Muscle layer of duodenum (tissue), 2 donors: ENCODE results near the gene SHB.
"Not testable (repeated sequence)": the region's sequence is repeated elsewhere in the genome, so short reads cannot be mapped to it uniquely, and the experiment has no call there.

ENCODE experiments used
- H3K27ac ChIP-seq: one replicate; pipeline ENCODE4 v1.7.0; 2013; ENCODE audit warnings: mild to moderate bottlenecking, low read length
- H3K27me3 ChIP-seq: one replicate; pipeline ENCODE4 v1.7.0; 2013; ENCODE audit warnings: low read depth, mild to moderate bottlenecking, control low read depth, low read length
- H3K36me3 ChIP-seq, 2 donors: one replicate each; pipeline ENCODE4 v1.7.0; 2013; ENCODE audit warnings: low read length in 2 of 2, control low read depth in 1 of 2, mild to moderate bottlenecking in 1 of 2; ENCODE audit not compliant: insufficient read depth in 2 of 2, control insufficient read depth in 1 of 2
- H3K4me1 ChIP-seq, 2 donors: one replicate each; pipeline ENCODE4 v1.7.0; 2013; ENCODE audit warnings: low read length in 2 of 2, mild to moderate bottlenecking in 2 of 2, control low read depth in 1 of 2, moderate library complexity in 1 of 2; ENCODE audit not compliant: insufficient read depth in 2 of 2, control insufficient read depth in 1 of 2
- H3K4me3 ChIP-seq, 2 donors: one replicate each; pipeline ENCODE4 v1.7.0; 2013; ENCODE audit warnings: low read length in 2 of 2, low read depth in 1 of 2, mild to moderate bottlenecking in 1 of 2
- H3K9me3 ChIP-seq, 2 donors: one replicate each; pipeline ENCODE4 v1.7.0; 2013; ENCODE audit warnings: low read length in 2 of 2, control low read depth in 1 of 2, mild to moderate bottlenecking in 1 of 2; ENCODE audit not compliant: control insufficient read depth in 1 of 2
- donor health status: healthy.

SHB gene

GRCh38 chr9:37913480-37914153 lies 155.4 kb downstream of the SHB start:
- H3K4me3 ChIP-seq = no peak overlapping the region
- no peaks in the 10 kb centered on the region for H3K4me1 ChIP-seq
- peaks cover 2 to 4% of the 10 kb centered on the region in 2 donors for H3K36me3 ChIP-seq
- H3K27me3 ChIP-seq = no peaks in the 10 kb centered on the region
- no peak overlapping the region for H3K27ac ChIP-seq
- H3K9me3 ChIP-seq = no peaks in the 10 kb centered on the region

- Histone ChIP-seq H3K36me3 (no peaks in the 10 kb centered on the region), H3K27ac (no peak overlapping the region), H3K4me1 (no peaks in the 10 kb centered on the region), H3K9me3 (no peaks in the 10 kb centered on the region), H3K4me3 (no peak overlapping the region), H3K27me3 (no peaks in the 10 kb centered on the region)
Measured at GRCh38 chr9:37911271-37911681, 157.8 kb downstream of the SHB start.

GRCh38 chr9:37910271-37910670 lies 158.8 kb downstream of the SHB start:
- Histone ChIP-seq H3K27ac (no peak overlapping the region), H3K4me1 (peaks cover 0 to under 1% of the 10 kb centered on the region in 2 donors), H3K4me3 (no peak overlapping the region), H3K9me3 (no peaks in the 10 kb centered on the region), H3K27me3 (no peaks in the 10 kb centered on the region), H3K36me3 (no peaks in the 10 kb centered on the region)

GRCh38 chr9:37909836-37910235 lies 159.2 kb downstream of the SHB start:
- H3K27ac ChIP-seq, H3K4me3 ChIP-seq, H3K36me3 ChIP-seq, H3K9me3 ChIP-seq, H3K4me1 ChIP-seq, H3K27me3 ChIP-seq: not testable (repeated sequence)

GRCh38 chr9:37909326-37909725 lies 159.7 kb downstream of the SHB start:
- no peaks in the 10 kb centered on the region for H3K27me3 ChIP-seq
- H3K27ac ChIP-seq = no peak overlapping the region
- no peaks in the 10 kb centered on the region for H3K9me3 ChIP-seq

GRCh38 chr9:37908698-37909186 lies 160.3 kb downstream of the SHB start:
- Histone ChIP-seq H3K36me3 (no peaks in the 10 kb centered on the region), H3K27ac (no peak overlapping the region), H3K4me3 (no peak overlapping the region), H3K27me3 (no peaks in the 10 kb centered on the region), H3K4me1 (peaks cover 0 to 6% of the 10 kb centered on the region in 2 donors), H3K9me3 (no peaks in the 10 kb centered on the region)

More at GRCh38 chr9:37909326-37909725, 159.7 kb downstream of the SHB start:
- Histone ChIP-seq H3K4me1 (peaks cover 0 to 6% of the 10 kb centered on the region in 2 donors), H3K4me3 (no peak overlapping the region), H3K36me3 (no peaks in the 10 kb centered on the region)

GRCh38 chr9:37908283-37908682 lies 160.7 kb downstream of the SHB start:
- Histone ChIP-seq H3K4me1 (peaks cover 0 to 8% of the 10 kb centered on the region in 2 donors), H3K36me3 (no peaks in the 10 kb centered on the region), H3K9me3 (no peaks in the 10 kb centered on the region), H3K27ac (no peak overlapping the region), H3K27me3 (no peaks in the 10 kb centered on the region), H3K4me3 (no peak overlapping the region)

- Histone ChIP-seq H3K27me3 (no peaks in the 10 kb centered on the region), H3K4me3 (no peak overlapping the region), H3K4me1 (peaks cover 0 to 22% of the 10 kb centered on the region in 2 donors), H3K36me3 (no peaks in the 10 kb centered on the region), H3K27ac (no peak overlapping the region), H3K9me3 (no peaks in the 10 kb centered on the region)
Measured at GRCh38 chr9:37906312-37907239, 162.5 kb downstream of the SHB start.

- no peak overlapping the region for H3K4me3 ChIP-seq
- H3K4me1 ChIP-seq = peaks cover 0 to 22% of the 10 kb centered on the region in 2 donors
- H3K9me3 ChIP-seq = no peaks in the 10 kb centered on the region
Measured at GRCh38 chr9:37905776-37906175, 163.3 kb downstream of the SHB start.

GRCh38 chr9:37905131-37905505 lies 163.9 kb downstream of the SHB start:
- Histone ChIP-seq H3K27me3 (no peaks in the 10 kb centered on the region), H3K36me3 (no peaks in the 10 kb centered on the region), H3K4me3 (peak overlapping the region; percentile 89 to 97), H3K4me1 (peaks cover 0 to 22% of the 10 kb centered on the region in 2 donors), H3K9me3 (no peaks in the 10 kb centered on the region), H3K27ac (no peak overlapping the region)

More at GRCh38 chr9:37905776-37906175, 163.3 kb downstream of the SHB start:
- Histone ChIP-seq H3K36me3 (no peaks in the 10 kb centered on the region), H3K27me3 (no peaks in the 10 kb centered on the region), H3K27ac (no peak overlapping the region)

GRCh38 chr9:37904445-37905130 lies 164.4 kb downstream of the SHB start:
- H3K27ac ChIP-seq = peak overlapping the region; percentile 84
- H3K4me3 ChIP-seq = peak overlapping the region; percentile 89 to 97
- H3K9me3 ChIP-seq = no peaks in the 10 kb centered on the region
- H3K27me3 ChIP-seq = no peaks in the 10 kb centered on the region
- H3K4me1 ChIP-seq = peaks cover 0 to 22% of the 10 kb centered on the region in 2 donors
- no peaks in the 10 kb centered on the region for H3K36me3 ChIP-seq
